HG03039 (cell line): Measurements from ENCODE around the gene FXYD3.
"Not testable (repeated sequence)": the region's sequence is repeated elsewhere in the genome, so short reads cannot be mapped to it uniquely, and the experiment has no call there.

Source experiments
- ATAC-seq: cut with Tn5 transposase; IDR thresholded peaks from one replicate; pipeline ENCODE4 v1.9.1; 2021; ENCODE audit warnings: mild to moderate bottlenecking, moderate library complexity; ENCODE audit not compliant: unreplicated experiment

The FXYD3 gene

DNA sequence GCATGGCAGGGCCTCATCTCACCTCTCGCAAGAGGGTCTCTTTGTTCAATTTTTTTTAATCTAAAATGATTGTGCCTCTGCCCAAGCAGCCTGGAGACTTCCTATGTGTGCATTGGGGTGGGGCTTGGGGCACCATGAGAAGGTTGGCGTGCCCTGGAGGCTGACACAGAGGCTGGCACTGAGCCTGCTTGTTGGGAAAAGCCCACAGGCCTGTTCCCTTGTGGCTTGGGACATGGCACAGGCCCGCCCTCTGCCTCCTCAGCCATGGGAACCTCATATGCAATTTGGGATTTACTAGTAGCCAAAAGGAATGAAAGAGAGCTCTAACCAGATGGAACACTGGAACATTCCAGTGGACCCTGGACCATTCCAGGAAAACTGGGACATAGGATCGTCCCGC, 8.0 kb downstream of the FXYD3 start:
- no peak for ATAC-seq

DNA sequence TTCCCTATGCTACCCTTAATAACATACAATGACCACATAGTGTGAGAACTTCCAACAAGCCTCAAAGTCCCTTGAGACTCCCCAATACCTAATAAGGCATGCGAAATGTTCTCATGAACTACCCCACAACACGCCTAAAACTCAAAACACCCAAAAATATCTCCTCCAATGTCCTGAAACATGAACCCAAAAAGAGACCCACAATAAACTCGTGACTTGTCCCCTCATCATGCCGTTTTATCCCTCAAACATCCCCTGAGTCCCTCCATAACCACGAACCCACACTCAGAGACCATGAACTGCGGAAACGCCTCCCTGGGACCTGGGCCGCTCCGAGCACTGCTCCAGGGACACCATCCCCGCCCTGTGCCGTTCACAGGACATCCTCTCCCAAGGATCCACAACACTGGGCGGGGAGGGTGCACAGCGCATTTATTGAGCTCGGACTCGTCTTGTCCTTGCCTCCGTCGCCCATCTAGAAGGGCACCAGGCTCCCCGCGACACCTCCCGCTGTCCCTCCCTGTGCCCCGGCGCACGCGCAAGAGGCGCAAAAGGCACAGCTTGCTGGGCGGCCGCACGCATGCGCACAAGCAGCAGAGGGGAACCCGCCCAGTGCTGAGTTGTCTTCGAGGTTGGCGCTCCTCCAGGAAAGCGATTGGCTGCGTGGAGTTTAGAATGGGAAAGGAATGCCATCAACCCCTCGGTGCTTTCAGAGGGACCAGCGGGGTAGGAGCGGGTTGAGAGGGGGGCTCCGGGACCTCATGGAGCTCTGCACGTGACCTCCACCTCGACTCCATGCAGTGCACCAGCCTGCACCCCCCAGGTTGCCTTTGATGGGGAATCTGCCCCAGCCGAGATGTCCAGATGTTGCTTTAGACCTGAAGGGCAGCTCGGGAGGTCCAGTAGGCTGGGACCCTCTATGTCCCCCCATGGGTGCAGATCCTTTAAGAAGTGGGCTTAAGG, 8.8 kb downstream of the FXYD3 start:
- peak; percentile 63 for ATAC-seq

- ATAC-seq, result no peak
These were observed 9.7 kb downstream of the FXYD3 start for GRCh38 chr19:35125270-35125717.

- no peak for ATAC-seq
These were observed 10.4 kb downstream of the FXYD3 start for GRCh38 chr19:35125749-35126623.

GRCh38 chr19:35126624-35126959, 11.0 kb downstream of the FXYD3 start:
- ATAC-seq, result no peak

DNA sequence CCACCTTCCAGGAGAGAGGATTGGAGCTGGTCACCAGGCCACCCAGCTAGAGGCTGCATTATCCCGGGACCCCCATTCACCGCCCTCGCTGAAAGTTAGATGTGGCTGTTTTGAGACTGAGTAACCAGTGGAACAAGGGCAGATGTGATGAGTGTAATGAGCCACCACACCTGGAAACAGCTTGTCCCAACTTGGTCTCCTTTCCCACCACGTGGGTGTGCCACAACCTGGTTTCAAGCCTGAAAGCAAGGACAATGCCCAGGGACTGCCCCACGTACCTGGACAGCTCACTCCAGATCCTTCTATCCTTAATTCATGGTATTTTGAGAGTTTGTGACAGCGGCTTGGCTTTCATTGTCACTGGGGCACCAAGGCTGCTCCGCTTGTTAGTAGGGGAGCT, 12.2 kb downstream of the FXYD3 start:
- ATAC-seq, result no peak

DNA sequence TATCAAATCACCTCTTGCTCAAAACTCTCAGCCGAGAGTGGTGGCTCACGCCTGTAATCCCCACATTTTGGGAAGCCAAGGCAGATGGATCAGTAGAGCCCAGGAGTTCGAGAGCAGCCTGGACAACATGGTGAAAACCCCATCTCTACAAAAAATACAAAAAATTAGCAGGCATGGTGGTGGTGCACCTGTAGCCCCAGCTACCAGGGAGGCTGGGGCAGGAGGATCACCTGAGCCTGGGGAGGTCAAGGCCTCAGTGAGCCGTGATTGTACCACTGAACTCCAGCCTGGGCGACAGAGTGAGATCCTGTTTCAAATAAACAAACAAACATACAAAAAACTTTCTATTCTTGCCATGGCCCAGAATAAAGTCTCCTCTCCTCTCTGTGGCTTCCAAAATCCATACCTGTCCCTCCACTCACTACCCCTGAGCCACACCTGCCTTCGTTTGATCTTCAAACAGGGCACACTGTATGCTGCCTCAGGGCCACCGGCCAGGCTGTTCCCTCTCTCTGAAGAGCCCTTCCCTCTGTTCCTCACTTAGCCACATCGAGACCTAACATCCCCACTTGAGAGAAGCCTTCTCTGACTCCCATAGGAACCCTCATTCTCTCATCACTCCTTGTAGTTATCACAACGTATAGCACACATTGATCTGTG, 12.9 kb downstream of the FXYD3 start:
- ATAC-seq, result no peak

- not testable (repeated sequence) for ATAC-seq
These were observed 14.2 kb downstream of the FXYD3 start for GRCh38 chr19:35129724-35130274.

GRCh38 chr19:35130761-35131720, 15.4 kb downstream of the FXYD3 start:
- ATAC-seq, result no peak

- no peak for ATAC-seq
These were observed 16.6 kb downstream of the FXYD3 start for GRCh38 chr19:35132254-35132653.

- ATAC-seq, result no peak
These were observed 18.2 kb downstream of the FXYD3 start for GRCh38 chr19:35133826-35134225.

- ATAC-seq, result no peak
These were observed 19.1 kb downstream of the FXYD3 start, which contains the start of gene LGI4 for GRCh38 chr19:35134601-35135242. Gene LGI4 (minus strand): TSS chr19:35135059. CDS start chr19:35134680, 379 bp downstream.

- no peak for ATAC-seq
These were observed 19.8 kb downstream of the FXYD3 start for GRCh38 chr19:35135389-35135909.

DNA sequence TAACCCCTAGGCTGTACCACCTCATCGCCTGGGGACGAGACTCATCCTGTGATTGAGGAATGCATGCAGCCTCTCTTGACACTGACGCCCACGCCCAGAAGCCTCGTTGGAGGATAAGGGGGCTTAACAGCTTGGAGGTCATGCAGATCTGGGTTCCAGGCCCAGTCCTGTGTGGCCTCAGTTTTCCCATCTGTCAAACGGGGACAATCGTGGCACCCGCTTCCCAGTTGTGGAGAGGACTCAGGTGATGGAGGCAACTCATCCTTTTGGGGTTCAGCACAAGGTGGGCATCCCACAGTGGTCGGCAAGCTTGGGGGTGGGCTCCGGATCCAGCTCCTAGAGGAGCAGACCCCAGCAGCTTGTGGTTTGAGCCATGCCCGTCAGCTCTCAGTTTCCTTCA, 20.6 kb downstream of the FXYD3 start:
- ATAC-seq, result no peak

- ATAC-seq, result no peak
These were observed 21.5 kb downstream of the FXYD3 start for GRCh38 chr19:35136977-35137702.

DNA sequence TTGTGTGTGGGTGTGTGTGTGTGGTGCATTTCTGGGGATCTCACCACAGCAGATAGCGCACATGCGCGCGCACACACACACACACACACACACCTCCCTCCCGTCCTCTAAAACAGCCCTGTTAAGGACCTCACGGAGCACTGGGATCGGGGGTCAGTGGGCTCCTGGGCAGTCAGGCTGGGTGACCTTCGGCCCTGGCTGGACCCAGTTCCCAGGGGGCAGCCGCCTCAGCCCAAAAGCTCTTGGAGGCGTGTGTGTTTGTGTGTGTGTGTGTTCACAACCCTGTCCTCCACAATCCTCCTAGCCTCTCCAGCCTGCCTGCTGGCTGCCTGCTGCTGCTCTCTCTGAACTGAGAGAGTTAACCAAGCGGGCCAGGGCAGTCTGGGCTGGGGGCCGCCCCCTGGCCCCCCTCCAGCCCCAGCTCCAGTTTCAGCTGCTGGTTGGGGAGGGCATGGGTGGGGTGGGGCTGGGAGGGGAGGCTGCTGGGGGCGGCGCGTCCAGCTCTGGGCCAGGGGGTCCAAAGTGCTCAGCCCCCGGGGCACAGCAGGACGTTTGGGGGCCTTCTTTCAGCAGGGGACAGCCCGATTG, 22.8 kb downstream of the FXYD3 start, which contains the start of gene FXYD1:
Gene FXYD1 (plus strand): TSS at position 520 of the 588 bp plus-strand sequence. CDS start 1,256 bp downstream, outside the sequence.
- ATAC-seq, result no peak

DNA sequence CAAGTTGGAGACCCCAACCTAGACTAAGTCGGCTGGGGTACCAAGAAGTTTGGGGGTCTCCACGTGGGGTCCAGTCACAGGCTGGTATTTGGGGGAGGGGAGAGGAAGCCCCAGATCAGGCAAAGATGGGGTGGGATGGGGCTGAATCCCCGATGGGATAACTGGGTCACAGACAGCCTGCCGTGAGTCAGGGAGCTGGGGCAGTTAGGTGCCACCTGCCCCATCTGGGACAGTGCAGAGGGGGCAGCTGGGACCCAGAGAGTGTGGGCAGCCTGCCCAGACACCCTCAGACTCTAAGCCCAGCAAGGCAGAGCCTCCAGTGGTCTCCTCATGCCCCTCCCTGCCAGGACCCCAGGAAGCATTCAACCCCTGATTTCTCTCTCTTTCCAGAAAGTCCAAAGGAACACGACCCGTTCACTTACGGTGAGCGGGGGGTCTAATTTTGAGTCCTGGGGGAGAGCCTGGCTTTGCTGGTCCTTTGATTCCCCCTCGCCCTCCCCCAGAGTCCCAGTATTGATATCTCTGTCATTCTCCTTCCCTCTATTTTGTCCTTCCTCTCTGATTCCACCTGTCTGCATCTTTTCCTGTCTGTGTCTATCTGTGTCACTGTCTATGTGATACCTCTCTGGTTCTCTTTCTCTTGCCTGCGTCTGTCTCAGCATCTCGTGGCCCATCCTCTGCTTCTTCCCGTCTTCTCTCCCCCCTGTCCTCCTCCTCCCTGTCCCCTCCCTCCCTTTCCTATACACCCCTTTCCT, 24.8 kb downstream of the FXYD3 start:
- ATAC-seq, result no peak
